HepG2 (cell line): Measurements from ENCODE around the gene DDAH1. TPM values are rescaled to one million over a fixed set of nuclear protein-coding genes. Genes with fewer than 3 reads are reported as not detected.

Source experiments
- CREM ChIP-seq, 2 experiments: sonication (generic) in 1 of 2; formaldehyde crosslinking in 1 of 2; IDR thresholded peaks; 2 replicates each; pipeline versions ENCODE4 v1.4.0 to v1.6.1; 2016 to 2020; ENCODE audit warnings: antibody characterized with exemption in 1 of 2, mild to moderate bottlenecking in 1 of 2, missing genetic modification reagents in 1 of 2
- EHMT2 ChIP-seq: fragments of 200-600 bp; sonication (generic); IDR thresholded peaks from 2 replicates; pipeline ENCODE4 v1.7.0; 2017; ENCODE audit warnings: antibody characterized with exemption, low read depth, low read length, borderline replicate concordance
- GABPB1 ChIP-seq: IDR thresholded peaks from 2 replicates; pipeline ENCODE4 v1.6.1; 2016; ENCODE audit warnings: mild to moderate bottlenecking, missing genetic modification reagents, moderate library complexity, missing compliant biosample characterization
- HIVEP1 ChIP-seq: sonication (generic); formaldehyde crosslinking; IDR thresholded peaks from 2 replicates; pipeline ENCODE4 v1.4.0; 2020; ENCODE audit warnings: mild to moderate bottlenecking, missing genetic modification reagents
- HMG20B ChIP-seq: conservative IDR thresholded peaks from 2 replicates; pipeline ENCODE4 v1.6.1; 2016; ENCODE audit warnings: missing genetic modification reagents, missing compliant biosample characterization
- KMT2B ChIP-seq: IDR thresholded peaks from 2 replicates; pipeline ENCODE4 v1.6.1; 2016; ENCODE audit warnings: missing genetic modification reagents, missing compliant biosample characterization
- NFKB2 ChIP-seq: sonication (generic); formaldehyde crosslinking; IDR thresholded peaks from 2 replicates; pipeline ENCODE4 v1.4.0; 2020; ENCODE audit warnings: missing genetic modification reagents, borderline replicate concordance
- PREB ChIP-seq: sonication (generic); formaldehyde crosslinking; IDR thresholded peaks from 2 replicates; pipeline ENCODE4 v1.4.0; 2020; ENCODE audit warnings: missing genetic modification reagents
- RNF2 ChIP-seq: fragments of 450-650 bp; conservative IDR thresholded peaks from 2 replicates; pipeline ENCODE4 v1.6.1; 2016; ENCODE audit warnings: low read depth
- U2AF1 ChIP-seq: fragments of 200-400 bp; formaldehyde crosslinking; optimal IDR thresholded peaks from 2 replicates; pipeline ENCODE3; 2017; ENCODE audit warnings: mild to moderate bottlenecking, low read depth, low read length
- ZBTB7B ChIP-seq: sonication (generic); formaldehyde crosslinking; IDR thresholded peaks from 2 replicates; pipeline ENCODE4 v1.4.0; 2020; ENCODE audit warnings: missing genetic modification reagents
- ZNF263 ChIP-seq: sonication (generic); formaldehyde crosslinking; IDR thresholded peaks from 2 replicates; pipeline ENCODE4 v1.4.0; 2020; ENCODE audit warnings: missing genetic modification reagents
- ZNF567 ChIP-seq: sonication (generic); formaldehyde crosslinking; IDR thresholded peaks from 2 replicates; pipeline ENCODE4 v1.8.1; 2023; ENCODE audit warnings: mild to moderate bottlenecking, missing genetic modification reagents, borderline replicate concordance
- ZNF644 ChIP-seq: IDR thresholded peaks from 2 replicates; pipeline ENCODE4 v1.6.1; 2016; ENCODE audit warnings: low read depth
- ZNF703 ChIP-seq: sonication (generic); formaldehyde crosslinking; IDR thresholded peaks from 2 replicates; pipeline ENCODE4 v1.5.1; 2020; ENCODE audit warnings: missing genetic modification reagents, mild to moderate bottlenecking, moderate library complexity, borderline replicate concordance
- ZNF713 ChIP-seq: sonication (generic); formaldehyde crosslinking; IDR thresholded peaks from 2 replicates; pipeline ENCODE4 v1.4.0; 2020; ENCODE audit warnings: mild to moderate bottlenecking, missing genetic modification reagents
- ZNF879 ChIP-seq: sonication (generic); formaldehyde crosslinking; IDR thresholded peaks from 2 replicates; pipeline ENCODE4 v1.8.1; 2023; ENCODE audit warnings: missing genetic modification reagents
- ZSCAN29 ChIP-seq: sonication (generic); formaldehyde crosslinking; conservative IDR thresholded peaks from 2 replicates; pipeline ENCODE4 v1.4.0; 2020; ENCODE audit warnings: mild to moderate bottlenecking, missing genetic modification reagents
- polyA plus RNA-seq, 8 experiments: library from polyadenylated mRNA; depleted of rRNA in 3 of 8; stranded (reverse) in 7 of 8; unstranded in 1 of 8; fragments of >200 nt; fragmentation: Illumina TruSeq in 4 of 8; extraction: Trizol in 4 of 8; gene quantifications; 2 replicates each; pipeline versions ENCODE4 v1.2.1 to v1.2.3, GENCODE V29; 2011 to 2016; ENCODE audit warnings: low read depth in 4 of 8, missing spikeins in 1 of 8, mixed read lengths in 1 of 8; ENCODE audit not compliant: insufficient read depth in 1 of 8
- total RNA-seq, 5 experiments: library from RNA; depleted of rRNA; stranded (reverse); fragments of >200 nt; fragmentation: Illumina TruSeq; extraction: Trizol; gene quantifications; 2 replicates each; pipeline ENCODE4 v1.2.3, GENCODE V29; 2016; ENCODE audit warnings: low read depth in 1 of 5
- TF ChIP-seq, protein P1 (sequence below): sonication (generic); formaldehyde crosslinking; IDR thresholded peaks from 2 replicates; pipeline ENCODE4 v1.4.0; 2020; ENCODE audit warnings: missing genetic modification reagents
- TF ChIP-seq, protein P2 (sequence below): sonication (generic); formaldehyde crosslinking; conservative IDR thresholded peaks from 2 replicates; pipeline ENCODE4 v1.8.0; 2022; ENCODE audit warnings: missing genetic modification reagents
- TF ChIP-seq, protein P3 (sequence below): sonication (generic); formaldehyde crosslinking; IDR thresholded peaks from 2 replicates; pipeline ENCODE4 v1.8.1; 2023; ENCODE audit warnings: mild to moderate bottlenecking, moderate library complexity, missing genetic modification reagents
- TF ChIP-seq, protein P4 (sequence below): sonication (generic); formaldehyde crosslinking; IDR thresholded peaks from 2 replicates; pipeline ENCODE4 v1.8.0; 2022; ENCODE audit warnings: mild to moderate bottlenecking, missing genetic modification reagents, moderate library complexity

Gene DDAH1
- total and polyA plus RNA-seq, 2 of the 13 experiments (the other 11 are each of a cell fraction or from before 2014, with no cell fraction given), result 39.7 to 64.4 TPM

DNA sequence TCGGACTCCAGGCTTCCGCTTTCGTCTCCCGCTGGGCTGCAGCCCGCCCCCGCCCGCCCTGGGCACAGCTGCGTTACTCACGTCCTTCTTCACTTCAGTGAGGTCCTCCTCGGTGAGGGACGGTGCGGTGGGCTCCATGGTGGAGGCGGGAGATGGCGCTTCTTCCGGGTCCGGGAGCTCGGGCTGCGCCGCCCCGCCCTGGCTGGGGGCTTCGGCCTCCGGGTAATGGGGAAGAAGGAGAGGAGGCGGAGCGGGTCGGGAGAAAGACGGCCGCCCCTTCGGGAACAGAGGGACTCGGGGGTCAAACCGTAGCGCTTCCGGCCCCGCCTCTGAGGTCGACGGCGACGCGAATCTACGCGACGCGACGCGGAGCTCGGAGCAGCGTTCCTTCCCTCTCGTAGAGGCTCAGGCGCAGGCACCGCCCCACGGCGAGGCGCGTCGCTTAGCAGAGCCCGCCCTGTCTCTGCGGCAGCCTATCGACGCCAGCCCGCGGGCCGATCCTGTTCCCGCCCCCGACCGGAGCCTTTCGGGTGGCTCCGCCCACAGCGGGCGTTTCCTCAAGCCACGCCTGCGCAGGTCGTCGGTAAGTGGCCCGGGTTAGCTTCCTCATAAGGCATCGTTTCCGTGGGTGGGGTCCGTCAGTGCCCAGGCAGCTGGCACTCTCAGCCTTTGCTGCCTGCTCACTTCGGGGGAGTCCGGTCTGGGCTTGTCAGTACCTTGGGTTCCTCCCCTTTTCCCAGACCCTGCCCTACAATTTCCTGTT is 188.6 kb downstream of the DDAH1 start, which contains the start of gene BCL10 (continued):
- TF ChIP-seq ZNF567 (CRISPR knock-in tag) (no peak), RNF2 (no peak), NFKB2 (CRISPR knock-in tag) (0 out of 2 replicates have a peak, but pooled peaks have one; percentile 14), ZNF263 (peak; percentile 88; the same call in 1 of the 2 replicates), ZBTB7B (CRISPR knock-in tag) (peak; percentile 77), EHMT2 (no peak), KMT2B (CRISPR knock-in tag) (peak; percentile 88), ZNF703 (CRISPR knock-in tag) (no peak), HMG20B (CRISPR knock-in tag) (no peak), ZNF644 (CRISPR knock-in tag) (no peak), ZNF713 (CRISPR knock-in tag) (no peak), U2AF1 (no peak), HIVEP1 (CRISPR knock-in tag) (no peak), ZSCAN29 (CRISPR knock-in tag) (peak; percentile 78), ZNF879 (no peak), PREB (CRISPR knock-in tag) (no peak), CREM (IDR thresholded peaks at IDR 0.05) (peak; percentile 88), CREM (CRISPR knock-in tag; IDR thresholded peaks at IDR 0.05) (peak; percentile 57; the same call in 1 of the 2 replicates), GABPB1 (CRISPR knock-in tag) (peak; percentile 96)
- TF ChIP-seq, protein P1, sequence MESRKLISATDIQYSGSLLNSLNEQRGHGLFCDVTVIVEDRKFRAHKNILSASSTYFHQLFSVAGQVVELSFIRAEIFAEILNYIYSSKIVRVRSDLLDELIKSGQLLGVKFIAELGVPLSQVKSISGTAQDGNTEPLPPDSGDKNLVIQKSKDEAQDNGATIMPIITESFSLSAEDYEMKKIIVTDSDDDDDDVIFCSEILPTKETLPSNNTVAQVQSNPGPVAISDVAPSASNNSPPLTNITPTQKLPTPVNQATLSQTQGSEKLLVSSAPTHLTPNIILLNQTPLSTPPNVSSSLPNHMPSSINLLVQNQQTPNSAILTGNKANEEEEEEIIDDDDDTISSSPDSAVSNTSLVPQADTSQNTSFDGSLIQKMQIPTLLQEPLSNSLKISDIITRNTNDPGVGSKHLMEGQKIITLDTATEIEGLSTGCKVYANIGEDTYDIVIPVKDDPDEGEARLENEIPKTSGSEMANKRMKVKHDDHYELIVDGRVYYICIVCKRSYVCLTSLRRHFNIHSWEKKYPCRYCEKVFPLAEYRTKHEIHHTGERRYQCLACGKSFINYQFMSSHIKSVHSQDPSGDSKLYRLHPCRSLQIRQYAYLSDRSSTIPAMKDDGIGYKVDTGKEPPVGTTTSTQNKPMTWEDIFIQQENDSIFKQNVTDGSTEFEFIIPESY, result no peak
- TF ChIP-seq, protein P2, sequence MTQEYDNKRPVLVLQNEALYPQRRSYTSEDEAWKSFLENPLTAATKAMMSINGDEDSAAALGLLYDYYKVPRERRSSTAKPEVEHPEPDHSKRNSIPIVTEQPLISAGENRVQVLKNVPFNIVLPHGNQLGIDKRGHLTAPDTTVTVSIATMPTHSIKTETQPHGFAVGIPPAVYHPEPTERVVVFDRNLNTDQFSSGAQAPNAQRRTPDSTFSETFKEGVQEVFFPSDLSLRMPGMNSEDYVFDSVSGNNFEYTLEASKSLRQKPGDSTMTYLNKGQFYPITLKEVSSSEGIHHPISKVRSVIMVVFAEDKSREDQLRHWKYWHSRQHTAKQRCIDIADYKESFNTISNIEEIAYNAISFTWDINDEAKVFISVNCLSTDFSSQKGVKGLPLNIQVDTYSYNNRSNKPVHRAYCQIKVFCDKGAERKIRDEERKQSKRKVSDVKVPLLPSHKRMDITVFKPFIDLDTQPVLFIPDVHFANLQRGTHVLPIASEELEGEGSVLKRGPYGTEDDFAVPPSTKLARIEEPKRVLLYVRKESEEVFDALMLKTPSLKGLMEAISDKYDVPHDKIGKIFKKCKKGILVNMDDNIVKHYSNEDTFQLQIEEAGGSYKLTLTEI (CRISPR knock-in tag), result no peak
- TF ChIP-seq, protein P3, sequence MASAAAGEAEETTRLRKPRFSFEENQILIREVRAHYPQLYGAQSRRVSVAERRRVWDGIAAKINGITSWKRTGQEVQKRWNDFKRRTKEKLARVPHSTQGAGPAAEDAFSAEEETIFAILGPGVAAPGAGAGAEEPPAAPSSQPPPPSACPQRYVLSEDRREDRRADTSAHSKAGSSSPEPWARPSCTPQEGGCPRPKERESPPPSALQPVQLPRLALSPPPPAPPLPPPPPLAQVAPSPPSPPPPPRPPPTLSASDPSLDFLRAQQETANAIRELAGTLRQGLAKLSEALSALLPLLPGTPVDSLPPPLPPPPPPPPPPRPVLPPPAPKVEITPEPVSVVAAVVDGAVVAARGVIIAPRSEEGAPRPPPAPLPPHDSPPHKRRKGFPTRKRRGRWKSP, result peak; percentile 77; the same call in 1 of the 2 replicates
- TF ChIP-seq, protein P4, sequence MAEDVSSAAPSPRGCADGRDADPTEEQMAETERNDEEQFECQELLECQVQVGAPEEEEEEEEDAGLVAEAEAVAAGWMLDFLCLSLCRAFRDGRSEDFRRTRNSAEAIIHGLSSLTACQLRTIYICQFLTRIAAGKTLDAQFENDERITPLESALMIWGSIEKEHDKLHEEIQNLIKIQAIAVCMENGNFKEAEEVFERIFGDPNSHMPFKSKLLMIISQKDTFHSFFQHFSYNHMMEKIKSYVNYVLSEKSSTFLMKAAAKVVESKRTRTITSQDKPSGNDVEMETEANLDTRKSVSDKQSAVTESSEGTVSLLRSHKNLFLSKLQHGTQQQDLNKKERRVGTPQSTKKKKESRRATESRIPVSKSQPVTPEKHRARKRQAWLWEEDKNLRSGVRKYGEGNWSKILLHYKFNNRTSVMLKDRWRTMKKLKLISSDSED (CRISPR knock-in tag), result no peak
